HepG2 (cell line): Measurements from ENCODE around the gene IFI35. TPM values are rescaled to one million over a fixed set of nuclear protein-coding genes. Genes with fewer than 3 reads are reported as not detected.

Source experiments
- ATF1 ChIP-seq: IDR thresholded peaks from 2 replicates; pipeline ENCODE4 v1.6.1; 2016; ENCODE audit warnings: mild to moderate bottlenecking, control low read depth
- FOXO1 ChIP-seq: sonication (generic); formaldehyde crosslinking; IDR thresholded peaks from 2 replicates; pipeline ENCODE4 v1.4.0; 2020; ENCODE audit warnings: missing genetic modification reagents
- PTBP1 ChIP-seq: fragments of 200-400 bp; formaldehyde crosslinking; IDR thresholded peaks from 2 replicates; pipeline ENCODE4 v1.6.1; 2018; ENCODE audit warnings: low read length, low read depth; ENCODE audit not compliant: poor library complexity, severe bottlenecking
- SMARCE1 ChIP-seq: fragments of 450-650 bp; IDR thresholded peaks from 2 replicates; pipeline ENCODE4 v1.6.1; 2017; ENCODE audit warnings: borderline replicate concordance
- SNAI1 ChIP-seq: sonication (generic); formaldehyde crosslinking; IDR thresholded peaks from 2 replicates; pipeline ENCODE4 v1.5.0; 2020; ENCODE audit warnings: mild to moderate bottlenecking, missing genetic modification reagents, borderline replicate concordance
- ZNF326 ChIP-seq: sonication (generic); formaldehyde crosslinking; IDR thresholded peaks from 2 replicates; pipeline ENCODE4 v1.4.0; 2020; ENCODE audit warnings: missing genetic modification reagents, borderline replicate concordance
- ZNF33B ChIP-seq: sonication (generic); formaldehyde crosslinking; IDR thresholded peaks from 2 replicates; pipeline ENCODE4 v1.5.1; 2020; ENCODE audit warnings: mild to moderate bottlenecking, missing genetic modification reagents
- ZNF672 ChIP-seq: sonication (generic); formaldehyde crosslinking; IDR thresholded peaks from 2 replicates; pipeline ENCODE4 v1.8.1; 2022; ENCODE audit warnings: missing genetic modification reagents
- ZNF761 ChIP-seq: sonication (generic); formaldehyde crosslinking; conservative IDR thresholded peaks from 2 replicates; pipeline ENCODE4 v1.4.0; 2020; ENCODE audit warnings: mild to moderate bottlenecking, missing genetic modification reagents
- ZNF788 ChIP-seq: sonication (generic); formaldehyde crosslinking; IDR thresholded peaks from 2 replicates; pipeline ENCODE4 v1.5.0; 2020; ENCODE audit warnings: mild to moderate bottlenecking, missing genetic modification reagents, borderline replicate concordance
- polyA plus RNA-seq, 8 experiments: library from polyadenylated mRNA; depleted of rRNA in 3 of 8; stranded (reverse) in 7 of 8; unstranded in 1 of 8; fragments of >200 nt; fragmentation: Illumina TruSeq in 4 of 8; extraction: Trizol in 4 of 8; gene quantifications; 2 replicates each; pipeline versions ENCODE4 v1.2.1 to v1.2.3, GENCODE V29; 2011 to 2016; ENCODE audit warnings: low read depth in 4 of 8, missing spikeins in 1 of 8, mixed read lengths in 1 of 8; ENCODE audit not compliant: insufficient read depth in 1 of 8
- total RNA-seq, 5 experiments: library from RNA; depleted of rRNA; stranded (reverse); fragments of >200 nt; fragmentation: Illumina TruSeq; extraction: Trizol; gene quantifications; 2 replicates each; pipeline ENCODE4 v1.2.3, GENCODE V29; 2016; ENCODE audit warnings: low read depth in 1 of 5
- TF ChIP-seq, protein P1 (sequence below): sonication (generic); formaldehyde crosslinking; IDR thresholded peaks from 2 replicates; pipeline ENCODE4 v1.4.0; 2020; ENCODE audit warnings: mild to moderate bottlenecking, missing genetic modification reagents

The IFI35 gene
- total and polyA plus RNA-seq, 2 of the 13 experiments (the other 11 are each of a cell fraction or from before 2014, with no cell fraction given) = 28.9 to 38.1 TPM

DNA sequence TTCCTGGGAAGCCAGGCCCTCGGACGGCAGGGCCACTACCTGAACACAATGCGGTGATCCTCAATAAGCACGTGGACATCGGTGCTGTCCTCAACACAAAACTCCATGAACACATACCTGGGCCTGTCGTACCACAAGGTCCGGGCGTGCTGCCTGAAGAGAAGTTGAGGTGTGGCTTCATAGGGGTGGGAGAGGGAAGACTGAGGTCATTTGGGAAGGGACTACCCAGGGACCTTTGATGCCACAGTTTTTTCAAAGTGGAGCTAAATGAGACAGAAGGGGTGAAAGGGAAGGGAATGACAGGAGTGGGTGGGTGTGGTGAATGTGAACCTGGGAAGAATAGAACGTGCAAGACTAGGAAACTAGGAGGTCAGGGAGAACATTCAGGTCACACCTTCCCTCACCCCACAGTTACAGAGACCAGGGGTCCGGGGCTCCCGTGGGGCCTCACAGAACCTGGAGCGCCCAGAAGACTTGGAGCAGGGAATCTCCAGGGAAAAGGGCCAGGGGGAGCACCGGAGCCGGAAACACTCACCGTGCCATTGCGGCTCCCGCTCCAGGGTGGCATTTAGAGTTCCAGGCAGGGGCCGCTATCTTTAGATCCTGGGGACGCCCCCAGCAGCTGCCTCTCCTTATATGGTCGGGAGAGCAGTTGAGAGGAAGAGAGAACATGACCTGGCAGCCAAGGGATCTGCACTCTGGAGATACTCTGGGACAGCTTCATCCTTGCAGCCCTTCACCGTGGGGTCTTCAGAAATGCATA is 26.9 kb upstream of the IFI35 start, which contains the start of gene PTGES3L (continued):
- no peak for TF ChIP-seq ZNF33B (CRISPR knock-in tag)
- TF ChIP-seq ZNF788 (CRISPR knock-in tag) = no peak
- no peak for TF ChIP-seq PTBP1
- TF ChIP-seq SMARCE1 = no peak
- no peak for TF ChIP-seq ZNF326 (CRISPR knock-in tag)
- peak; percentile 53; the same call in 1 of the 2 replicates for TF ChIP-seq SNAI1
- no peak for TF ChIP-seq ZNF672 (CRISPR knock-in tag)
- TF ChIP-seq, protein P1, sequence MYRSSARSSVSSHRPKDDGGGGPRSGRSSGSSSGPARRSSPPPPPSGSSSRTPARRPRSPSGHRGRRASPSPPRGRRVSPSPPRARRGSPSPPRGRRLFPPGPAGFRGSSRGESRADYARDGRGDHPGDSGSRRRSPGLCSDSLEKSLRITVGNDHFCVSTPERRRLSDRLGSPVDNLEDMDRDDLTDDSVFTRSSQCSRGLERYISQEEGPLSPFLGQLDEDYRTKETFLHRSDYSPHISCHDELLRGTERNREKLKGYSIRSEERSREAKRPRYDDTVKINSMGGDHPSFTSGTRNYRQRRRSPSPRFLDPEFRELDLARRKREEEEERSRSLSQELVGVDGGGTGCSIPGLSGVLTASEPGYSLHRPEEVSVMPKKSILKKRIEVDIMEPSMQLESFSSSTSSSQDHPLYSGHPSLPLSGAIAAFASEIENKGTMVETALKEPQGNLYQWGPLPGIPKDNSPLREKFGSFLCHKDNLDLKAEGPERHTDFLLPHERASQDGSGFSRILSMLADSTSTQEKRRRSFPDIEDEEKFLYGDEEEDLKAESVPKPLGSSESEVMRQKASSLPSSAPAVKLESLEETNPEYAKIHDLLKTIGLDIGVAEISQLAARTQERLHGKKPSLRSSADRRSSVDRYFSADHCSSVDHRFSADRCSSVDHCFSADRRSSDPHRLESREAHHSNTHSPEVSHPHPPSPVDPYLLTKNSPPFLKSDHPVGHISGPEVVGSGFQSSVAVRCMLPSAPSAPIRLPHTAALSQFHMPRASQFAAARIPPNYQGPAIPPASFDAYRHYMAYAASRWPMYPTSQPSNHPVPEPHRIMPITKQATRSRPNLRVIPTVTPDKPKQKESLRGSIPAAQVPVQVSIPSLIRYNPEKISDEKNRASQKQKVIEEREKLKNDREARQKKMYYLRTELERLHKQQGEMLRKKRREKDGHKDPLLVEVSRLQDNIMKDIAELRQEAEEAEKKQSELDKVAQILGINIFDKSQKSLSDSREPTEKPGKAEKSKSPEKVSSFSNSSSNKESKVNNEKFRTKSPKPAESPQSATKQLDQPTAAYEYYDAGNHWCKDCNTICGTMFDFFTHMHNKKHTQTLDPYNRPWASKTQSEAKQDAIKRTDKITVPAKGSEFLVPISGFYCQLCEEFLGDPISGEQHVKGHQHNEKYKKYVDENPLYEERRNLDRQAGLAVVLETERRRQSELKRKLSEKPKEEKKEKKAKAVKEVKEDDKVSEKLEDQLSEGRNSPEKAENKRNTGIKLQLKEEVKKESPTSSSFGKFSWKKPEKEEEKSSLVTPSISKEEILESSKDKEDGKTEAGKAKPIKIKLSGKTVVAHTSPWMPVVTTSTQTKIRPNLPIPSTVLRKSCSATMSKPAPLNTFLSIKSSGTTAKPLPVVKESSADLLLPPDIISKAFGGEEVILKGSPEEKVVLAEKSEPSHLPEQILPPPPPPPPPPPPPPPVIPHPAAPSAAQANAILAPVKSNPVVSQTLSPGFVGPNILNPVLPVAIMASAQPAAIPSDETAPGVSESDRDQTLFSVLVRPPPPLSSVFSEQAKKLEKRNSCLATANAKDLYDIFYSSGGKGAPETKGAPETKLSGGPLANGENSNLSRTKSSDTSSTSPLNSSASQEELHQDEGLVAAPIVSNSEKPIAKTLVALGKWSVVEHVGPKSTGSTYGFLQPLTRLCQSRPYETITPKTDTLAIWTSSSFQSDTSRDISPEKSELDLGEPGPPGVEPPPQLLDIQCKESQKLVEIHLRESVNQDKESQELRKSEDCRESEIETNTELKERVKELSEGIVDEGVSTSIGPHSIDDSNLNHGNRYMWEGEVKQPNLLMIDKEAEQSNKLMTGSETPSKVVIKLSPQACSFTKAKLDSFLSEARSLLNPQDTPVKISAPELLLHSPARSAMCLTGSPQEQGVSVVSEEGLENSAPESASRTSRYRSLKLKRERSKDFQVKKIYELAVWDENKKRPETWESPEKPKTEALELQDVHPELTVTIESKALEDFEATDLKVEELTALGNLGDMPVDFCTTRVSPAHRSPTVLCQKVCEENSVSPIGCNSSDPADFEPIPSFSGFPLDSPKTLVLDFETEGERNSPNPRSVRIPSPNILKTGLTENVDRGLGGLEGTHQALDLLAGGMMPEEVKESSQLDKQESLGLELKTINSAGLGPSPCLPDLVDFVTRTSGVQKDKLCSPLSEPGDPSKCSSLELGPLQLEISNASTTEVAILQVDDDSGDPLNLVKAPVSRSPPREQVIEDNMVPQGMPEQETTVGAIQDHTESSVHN (CRISPR knock-in tag) = no peak
- no peak for TF ChIP-seq ZNF761 (CRISPR knock-in tag)
- TF ChIP-seq ATF1 = no peak
- TF ChIP-seq FOXO1 = no peak
